CD4-positive, alpha-beta T cell treated with Interleukin-4 for 4 hours (primary cell): ENCODE results near the gene CAPN15.

ENCODE experiments used
- DNase-seq: peaks from one replicate; pipeline ENCODE4 v3.0.0-alpha.2; 2020

The CAPN15 gene

DNA sequence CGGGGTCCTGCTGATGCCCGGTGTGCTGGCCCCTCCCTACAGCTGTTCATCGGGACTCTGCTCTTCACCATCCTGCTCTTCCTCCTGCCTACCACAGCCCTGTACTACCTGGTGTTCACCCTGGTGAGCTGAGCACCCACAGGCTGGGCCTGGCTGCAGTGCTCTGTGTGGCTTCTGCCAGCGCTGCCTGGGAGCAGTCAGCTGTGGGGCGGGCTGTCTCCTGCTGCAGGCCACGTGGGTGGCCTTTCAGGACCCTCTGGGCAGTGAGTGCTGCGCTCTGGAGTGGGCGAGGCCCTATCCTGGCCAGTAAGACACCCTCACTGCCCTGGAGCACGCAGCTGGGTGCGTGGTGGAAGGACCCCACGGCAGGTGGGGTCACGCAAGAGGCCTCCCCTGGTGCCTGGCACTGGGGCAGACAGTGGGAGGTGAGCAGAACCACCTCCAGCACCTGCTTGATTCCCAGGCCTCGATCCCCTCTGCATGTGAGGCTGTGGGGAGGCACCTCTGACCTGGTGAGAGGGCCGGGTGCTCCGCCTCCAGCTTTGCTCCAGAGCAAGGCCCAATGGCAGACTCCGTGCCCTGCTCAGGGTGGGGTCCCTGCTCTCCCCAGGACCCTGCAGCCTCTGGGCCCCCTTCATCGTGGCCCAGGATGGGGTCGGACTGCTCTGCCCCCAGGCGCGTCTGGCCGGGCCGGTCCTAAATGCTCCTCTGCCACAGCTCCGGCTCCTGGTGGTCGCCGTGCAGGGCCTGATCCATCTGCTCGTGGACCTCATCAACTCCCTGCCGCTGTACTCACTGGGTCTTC lies 52.8 kb downstream of the CAPN15 start:
- no peak for DNase-seq

DNA sequence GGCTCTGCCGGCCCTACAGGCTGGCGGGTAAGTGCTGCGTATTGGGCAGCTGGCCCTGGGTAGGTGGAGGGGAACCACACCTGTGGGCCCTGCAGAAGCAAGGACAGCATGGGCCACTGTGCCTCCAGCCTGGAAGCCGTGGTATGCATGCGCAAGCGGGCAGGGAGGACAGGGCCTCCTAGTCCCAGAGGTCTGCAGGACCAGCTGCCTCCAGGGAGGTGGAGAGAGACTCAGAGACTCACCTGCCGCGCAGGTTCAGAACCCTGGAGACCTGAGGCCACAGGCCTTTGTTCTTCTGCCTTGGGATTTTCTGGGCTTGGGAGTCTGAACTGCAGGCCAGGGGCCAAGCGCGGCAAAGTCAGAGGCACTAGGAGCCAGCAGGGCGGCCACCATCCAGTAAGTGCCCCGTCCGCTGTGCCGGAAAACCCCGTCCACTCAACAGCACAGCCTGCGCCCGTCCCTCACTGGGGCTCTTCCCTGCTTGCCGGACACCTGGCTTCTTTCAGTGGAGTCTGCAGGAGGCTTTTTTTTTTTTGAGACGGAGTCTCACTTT lies 53.5 kb downstream of the CAPN15 start:
- DNase-seq = no peak

DNA sequence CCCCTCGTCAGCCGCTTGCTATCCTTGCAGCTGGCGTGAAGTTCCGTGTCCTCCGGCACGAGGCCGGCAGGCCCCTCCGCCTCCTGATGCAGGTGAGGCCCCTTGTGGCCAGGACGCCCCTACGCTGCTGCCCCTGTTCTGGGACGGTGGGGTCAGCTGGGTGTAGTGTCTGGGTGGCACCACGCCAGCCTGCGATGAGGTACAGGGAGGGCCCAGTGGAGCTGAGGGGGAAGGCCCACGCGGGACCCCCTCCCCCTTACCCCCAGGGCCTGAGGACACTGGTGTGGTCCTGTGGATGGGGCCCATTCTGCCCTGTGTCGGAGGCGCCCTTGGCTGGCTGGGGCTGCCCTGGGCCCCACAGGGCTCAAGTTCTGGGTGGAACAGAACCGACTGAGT lies 54.7 kb downstream of the CAPN15 start:
- DNase-seq = no peak

DNA sequence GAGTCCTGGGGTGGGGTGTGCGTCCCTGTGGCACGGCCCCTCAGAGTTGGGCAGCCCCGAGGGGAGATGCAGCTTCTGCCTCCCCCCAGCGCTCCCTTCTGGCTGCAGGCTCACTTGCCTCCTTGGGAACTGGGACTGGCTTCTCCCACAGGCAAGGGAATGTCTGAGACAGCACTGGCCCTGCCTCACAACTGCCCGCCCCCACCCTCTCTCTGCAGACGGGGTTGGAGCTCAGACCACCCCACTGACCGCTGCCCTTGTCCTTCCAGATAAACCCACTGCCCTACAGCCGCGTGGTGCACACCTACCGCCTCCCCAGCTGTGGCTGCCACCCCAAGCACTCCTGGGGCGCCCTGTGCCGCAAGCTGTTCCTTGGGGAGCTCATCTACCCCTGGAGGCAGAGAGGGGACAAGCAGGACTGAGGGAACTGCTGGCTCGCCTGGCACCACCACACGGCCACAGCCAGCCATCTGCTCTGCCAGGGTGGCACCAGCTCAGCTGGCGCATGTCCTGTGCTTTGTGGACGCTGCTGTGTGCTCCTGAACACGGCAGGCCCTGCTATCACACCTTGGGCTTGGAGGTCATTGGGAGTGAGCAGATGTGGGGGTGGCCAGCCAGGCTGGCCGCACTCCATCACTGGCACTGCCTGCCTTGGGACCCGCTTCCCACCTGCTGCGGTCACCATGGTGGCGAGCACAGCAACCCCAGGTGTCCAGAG lies 55.3 kb downstream of the CAPN15 start:
- DNase-seq = no peak

DNA sequence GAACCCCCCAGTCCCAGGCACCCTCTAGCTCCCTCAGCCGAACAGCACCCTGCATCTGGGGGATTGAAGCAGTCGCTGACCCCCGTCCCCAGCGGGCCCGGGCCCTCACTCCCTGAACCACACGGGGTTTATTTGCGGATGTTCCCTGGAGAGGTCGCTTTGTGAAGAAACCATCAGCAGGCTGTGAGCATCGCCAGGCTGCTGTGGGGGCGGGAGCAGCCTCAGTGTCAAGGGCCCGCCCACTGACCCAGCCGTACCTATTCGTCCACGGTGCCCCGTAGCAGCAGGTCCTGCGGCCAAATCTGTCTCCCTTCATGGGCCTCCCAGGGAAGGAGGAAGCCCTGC lies 55.9 kb downstream of the CAPN15 start:
- no peak for DNase-seq

DNA sequence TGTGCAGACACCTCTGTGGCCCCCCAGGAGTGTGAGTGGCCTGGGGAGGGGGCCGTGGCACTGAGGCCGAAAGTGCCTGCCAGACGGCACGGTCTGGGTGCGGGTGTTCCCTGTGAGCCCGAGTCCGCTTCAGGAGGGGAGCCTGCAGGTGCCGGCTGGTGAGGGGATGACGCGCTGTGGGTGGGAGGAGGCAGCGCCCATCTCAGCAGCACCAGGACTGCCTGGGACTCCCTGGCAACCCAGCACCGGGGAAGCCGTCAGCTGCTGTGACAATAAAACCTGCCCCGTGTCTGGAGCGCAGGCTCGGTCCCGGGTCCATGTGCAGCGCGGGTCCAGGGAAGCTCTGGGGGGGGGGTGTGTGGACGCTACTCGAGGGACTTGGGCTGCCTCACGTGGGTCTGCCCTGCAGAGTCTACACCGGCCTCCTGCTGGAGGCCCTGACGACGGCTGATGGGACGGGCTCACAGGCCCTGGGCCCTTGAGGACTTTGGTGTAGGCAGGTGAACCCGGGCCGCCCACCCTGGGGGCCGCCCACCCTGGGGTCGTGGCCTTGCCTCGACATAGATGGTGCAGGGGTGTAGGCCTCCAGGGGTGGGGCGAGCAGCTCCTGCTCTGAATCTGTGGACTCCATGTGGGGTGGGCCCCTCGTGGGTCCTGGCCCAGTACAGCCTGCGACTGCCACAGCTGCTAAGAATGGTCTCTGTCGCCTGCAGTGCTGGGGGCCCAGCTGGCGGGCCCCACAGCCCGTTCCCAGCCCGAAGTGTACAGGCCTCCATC lies 56.5 kb downstream of the CAPN15 start:
- no peak for DNase-seq

DNA sequence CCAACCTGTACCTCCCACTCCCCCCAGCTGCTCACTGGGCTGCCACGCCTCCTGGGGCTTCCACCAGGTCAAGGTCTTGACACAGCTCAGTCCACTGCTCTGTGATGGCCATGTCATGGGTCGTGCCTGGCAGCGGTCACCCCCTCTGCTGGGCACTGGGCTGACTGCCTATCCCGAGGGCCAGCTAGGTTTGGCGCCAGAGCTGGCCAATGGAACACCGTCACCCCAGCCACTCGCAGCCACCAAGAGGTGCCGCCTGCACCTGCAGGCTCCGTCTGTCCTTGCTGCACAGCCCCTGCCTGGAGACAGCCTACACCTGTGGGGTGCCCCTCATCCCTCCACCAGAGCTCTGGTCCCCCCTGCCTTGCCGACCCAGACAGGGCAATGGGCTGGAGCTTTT lies 57.8 kb downstream of the CAPN15 start:
- DNase-seq = no peak

DNA sequence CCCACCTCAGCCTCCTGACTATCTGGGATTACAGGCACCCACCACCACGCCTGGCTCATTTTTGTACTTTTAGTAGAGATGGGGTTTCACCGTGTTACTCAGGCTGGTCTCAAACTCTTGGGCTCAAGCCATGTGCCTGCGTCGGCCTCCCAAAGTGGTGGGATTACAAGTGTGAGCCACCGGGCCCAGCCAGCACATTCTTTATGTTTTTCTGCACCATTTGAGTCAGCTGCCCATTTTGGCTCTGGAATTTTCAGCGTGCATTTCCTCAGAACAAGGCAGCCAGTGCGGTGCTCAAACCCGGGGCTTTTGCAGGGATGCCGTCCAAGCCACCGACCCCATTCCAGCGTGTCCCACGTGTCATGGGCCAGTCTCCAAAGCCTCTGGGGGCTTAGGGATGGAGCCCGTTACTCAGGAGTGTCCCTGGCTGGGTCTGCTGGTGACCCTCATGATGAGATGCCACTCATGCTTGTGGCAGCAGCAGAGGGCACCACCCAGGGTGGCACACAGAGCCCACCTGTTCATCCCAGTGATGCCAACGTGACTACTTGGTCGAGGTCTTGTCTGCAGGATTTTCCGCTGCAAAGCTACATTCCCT lies 58.6 kb downstream of the CAPN15 start:
- DNase-seq = no peak

DNA sequence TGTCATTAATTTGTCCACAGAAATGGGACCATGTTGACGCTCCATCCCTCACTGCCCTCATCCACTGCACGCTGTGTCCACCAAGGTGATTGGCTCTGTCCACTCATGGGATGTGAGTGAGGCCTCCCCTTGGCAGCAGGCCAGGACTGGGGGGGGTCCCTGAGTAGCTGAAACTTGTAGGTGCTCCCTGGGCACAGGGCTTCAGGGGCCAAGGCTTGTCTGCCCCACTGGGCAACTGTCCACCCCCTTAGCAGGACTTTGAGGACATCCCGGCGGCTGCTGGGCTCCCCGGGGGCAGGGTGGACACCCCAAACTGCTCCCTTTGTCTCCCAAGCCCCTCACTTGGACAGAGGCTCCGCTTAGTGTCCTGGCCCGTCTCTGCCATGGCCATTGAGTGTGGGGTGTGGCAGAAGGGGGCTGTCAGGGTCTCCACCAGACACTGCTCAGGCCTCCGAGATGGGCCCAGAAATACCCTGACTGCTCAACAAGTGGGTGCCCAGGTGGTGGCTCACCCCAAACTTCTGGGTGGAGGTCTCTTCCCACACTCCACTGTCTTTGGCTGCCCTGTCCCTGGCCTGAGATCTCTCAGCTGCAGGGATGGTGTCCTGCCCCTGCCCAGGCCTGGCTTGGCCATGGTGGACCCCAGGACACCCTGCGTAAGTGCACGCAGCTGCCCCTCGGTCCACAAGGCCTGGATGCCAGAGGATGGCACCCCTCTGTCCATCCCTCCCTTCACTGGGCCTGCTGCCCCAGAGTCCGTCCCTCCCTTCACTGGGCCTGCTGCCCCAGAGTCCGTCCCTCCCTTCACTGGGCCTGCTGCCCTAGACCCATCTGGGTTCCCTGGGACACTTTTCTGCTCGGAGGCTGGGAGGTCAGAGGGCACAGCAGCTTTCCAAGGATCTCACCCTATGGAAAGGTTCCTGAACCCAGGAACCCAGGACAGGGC lies 59.4 kb downstream of the CAPN15 start:
- DNase-seq = no peak

DNA sequence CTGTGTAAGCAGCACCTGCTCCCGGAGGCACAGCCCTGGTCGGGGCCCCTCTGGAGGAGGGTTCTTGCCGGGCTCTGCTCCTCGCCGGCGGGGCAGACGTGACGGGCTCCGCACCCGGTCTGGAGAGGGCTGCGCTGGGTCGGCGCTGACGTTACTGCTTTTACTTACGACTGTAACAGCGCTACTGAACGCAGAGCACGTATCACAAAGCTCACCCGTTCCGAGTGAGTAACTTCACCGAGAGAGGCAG lies 61.1 kb downstream of the CAPN15 start:
- no peak for DNase-seq

DNA sequence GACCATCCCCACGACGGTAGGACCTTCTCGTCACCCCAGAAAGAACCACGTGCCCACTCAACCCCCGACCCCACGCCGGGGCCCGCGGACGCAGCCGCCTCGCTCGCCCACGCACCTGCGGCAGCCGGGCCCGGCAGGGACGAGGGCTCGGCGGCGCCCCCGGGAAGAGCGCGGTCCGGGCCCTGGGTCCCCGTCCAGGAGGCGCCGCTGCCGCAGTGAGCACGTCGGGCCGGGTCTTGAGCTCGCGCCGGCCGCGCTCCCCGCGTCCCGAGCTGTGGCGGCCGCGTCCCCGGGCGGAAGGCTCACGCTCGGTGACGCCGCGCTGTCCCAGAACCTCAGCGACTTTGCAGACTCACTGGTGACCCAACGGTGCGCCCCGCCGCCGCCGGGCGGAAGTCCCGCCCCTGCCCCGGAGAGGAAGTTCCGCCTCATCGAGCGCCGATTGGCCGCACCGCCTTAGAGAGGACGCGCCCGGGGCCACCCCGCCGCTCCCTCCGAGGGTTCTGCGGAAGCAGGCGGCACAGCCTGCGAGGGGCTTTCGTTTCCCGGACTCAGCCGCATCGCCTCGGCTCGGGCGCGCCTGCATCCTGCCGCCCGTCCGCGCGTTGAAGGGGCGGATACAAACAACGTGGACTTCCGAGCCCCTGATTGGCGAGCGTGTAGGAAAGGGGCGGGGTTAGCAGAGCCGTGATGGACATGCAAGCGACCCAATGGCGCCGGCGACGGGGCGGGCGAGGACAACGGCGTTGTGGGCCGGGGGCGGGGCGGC lies 61.6 kb downstream of the CAPN15 start:
- peak; percentile 97 for DNase-seq

DNA sequence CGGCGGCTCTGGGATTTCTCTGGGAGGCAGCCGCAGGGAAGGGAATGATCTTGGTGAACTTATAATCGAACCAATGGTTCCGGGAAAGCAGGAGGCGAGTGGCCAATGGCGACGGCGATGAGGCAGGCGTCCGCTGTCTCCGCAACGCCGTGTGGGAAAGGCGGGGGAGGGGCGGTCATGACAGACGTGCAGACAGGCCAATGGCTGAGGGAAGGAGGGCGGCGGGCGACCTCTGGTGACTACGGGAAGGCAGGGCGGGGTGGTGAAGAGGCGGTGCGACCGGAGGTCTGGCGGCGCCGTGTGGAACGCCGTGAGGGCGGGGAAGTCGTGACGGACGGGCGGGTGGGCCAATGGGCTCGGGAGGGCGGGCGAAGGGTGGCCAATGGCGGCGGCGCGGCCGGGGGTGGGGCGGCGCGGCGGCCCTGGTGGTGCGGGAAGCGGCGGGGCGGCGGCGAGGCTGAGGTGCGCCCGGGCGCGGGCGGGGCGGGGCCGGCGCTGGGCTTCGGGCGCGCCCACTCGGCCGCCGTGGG lies 62.2 kb downstream of the CAPN15 start, which contains the start of gene RAB40C:
Gene RAB40C, plus strand, starts transcription at position 409 of the 530 bp plus-strand sequence. CDS start 226 bp downstream, outside the sequence.
- peak; percentile 99 for DNase-seq

DNA sequence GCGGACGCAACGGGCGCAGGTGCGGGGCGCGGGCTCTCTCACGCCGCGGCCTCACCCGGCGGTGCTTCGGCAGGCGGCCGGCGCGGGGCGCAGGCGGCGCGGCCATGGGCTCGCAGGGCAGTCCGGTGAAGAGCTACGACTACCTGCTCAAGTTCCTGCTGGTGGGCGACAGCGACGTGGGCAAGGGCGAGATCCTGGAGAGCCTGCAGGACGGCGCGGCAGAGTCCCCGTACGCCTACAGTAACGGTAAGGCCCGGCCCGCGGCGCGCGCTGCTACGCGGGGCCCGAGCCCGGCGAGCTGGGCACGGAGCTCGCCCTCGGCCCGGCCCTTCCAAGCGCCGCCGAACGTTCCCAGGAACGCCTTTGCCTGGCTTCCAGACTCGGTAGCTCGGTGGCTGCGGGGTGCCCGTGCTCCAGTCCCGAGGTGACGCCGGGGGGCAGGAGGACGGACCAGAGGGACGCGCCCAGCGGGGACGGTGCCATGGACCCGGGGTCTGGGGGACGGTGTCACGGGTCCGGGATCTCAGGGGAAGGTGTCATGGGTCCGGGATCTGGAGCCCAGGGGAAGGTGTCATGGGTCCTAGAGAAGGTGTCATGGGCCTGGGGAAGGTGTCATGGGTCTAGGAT lies 62.8 kb downstream of the CAPN15 start:
- DNase-seq = no peak

DNA sequence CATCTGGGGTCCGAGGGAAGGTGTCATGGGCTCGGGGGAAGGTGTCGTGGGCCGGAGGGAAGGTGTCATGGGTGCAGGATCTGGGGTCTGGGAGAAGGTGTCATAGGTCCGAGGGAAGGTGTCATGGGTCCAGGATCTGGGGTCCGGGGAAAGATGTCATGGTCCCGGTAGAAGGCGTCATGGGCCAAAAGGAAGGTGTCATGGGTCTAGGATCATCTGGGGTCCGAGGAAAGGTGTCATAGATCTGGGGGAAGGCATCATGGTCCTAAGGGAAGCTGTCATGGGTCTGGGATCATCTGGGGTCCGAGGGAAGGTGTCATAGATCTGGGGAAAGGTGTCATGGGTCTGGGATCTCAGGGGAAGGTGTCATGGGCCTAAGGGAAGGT lies 63.3 kb downstream of the CAPN15 start:
- no peak for DNase-seq

DNA sequence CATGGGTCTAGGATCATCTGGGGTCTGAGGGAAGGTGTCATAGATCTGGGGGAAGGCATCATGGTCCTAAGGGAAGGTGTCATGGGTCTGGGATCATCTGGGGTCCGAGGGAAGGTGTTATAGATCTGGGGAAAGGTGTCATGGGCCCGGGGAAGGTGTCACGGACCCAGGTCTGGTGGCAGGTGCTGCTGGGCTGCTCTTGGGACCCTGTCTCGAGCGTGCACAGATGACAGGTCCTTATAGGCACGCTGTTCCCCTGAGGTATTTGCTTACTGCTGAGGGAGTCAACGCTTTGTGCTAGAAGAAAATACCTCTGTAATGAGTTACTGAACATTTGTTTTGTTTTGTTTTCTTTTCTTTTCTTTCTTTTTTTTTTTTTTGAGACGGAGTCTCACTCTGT lies 63.7 kb downstream of the CAPN15 start:
- DNase-seq = no peak

DNA sequence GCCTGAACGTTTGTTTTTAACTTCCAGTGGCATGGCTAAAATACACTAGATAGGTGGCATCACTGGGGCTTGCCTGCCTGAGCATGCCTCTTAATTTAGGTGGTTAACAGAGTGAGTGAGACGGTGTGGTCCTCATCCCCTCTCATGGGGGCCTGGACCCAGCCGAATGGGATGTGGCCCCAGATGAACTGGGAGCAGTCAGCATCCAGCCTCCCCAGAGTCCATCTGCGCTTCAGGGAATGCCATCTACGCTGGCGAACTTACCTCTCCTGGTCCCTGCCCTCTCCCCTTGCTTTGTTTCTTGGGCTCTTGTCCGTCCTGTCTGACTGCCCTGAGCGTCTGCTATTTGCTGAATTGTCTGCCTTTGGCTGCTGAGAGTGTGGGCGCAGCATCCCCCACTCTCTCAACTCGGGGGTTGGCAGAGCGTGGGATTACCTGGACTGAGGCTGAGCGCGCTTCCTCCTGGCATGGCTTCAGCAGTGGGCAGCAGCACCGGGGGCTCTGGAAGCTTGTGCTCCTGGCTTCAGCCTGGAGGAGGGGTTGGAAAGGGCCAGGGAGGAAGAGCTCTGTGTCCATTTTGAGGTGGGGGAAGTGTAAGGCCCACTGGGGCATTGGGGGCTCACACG lies 64.5 kb downstream of the CAPN15 start:
- DNase-seq = no peak

DNA sequence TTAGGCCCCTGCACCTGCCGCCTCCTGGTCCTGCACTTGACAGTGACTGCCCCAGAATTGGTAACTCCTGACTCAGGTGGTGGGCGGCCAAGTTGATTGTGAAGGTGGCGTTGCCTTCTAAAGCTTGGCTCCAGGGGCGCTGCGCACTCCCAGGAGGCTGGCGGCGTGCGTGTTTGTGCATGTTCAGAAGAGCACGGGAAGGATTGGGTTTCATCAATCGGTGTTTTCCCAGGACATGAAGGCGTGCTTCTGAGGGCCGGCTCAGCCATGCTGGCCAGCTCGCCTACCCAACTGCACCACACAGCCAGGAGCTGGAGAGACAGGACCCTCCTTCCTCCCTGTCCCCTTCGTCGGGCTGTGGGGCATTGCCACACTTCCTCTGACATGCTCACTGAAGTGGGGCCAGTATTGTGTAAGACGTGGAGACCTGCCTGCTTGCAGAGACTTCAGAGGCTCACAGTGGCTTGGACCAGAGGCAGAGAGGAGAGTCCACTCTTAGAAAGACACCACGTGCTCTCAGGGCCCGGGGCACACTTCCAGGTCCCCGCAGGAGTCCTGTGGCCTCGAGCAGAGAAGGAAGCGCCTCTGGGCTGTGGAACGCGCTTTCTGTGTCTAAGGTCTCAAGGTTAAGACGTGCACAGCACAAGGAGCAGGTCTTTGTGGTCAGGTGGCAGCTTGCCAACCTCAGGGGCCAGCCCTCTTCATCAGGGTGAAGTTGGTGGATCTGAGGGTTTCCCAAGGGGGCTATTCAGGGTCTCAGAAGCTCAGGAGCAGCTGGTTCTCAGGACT lies 65.2 kb downstream of the CAPN15 start:
- no peak for DNase-seq

DNA sequence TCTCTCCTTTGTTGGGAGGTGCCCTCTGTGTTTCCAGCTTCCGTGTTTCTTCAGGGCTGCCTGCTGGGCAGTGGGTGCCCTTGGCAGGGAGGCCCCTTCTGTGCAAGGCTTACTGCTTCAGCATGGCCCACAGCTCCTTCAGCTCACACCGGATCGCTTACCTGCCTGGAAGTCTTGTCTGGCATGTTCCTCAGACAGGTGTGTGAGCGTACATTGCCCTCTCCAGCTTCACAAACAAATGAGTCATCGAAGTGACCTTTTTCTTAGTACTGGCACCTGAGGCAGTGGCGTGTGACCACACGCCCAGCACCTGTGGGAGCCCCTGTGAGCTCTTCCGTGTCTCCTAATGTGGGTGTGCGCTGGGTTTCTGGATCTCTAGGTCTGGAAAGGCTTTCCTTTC lies 65.9 kb downstream of the CAPN15 start:
- no peak for DNase-seq

DNA sequence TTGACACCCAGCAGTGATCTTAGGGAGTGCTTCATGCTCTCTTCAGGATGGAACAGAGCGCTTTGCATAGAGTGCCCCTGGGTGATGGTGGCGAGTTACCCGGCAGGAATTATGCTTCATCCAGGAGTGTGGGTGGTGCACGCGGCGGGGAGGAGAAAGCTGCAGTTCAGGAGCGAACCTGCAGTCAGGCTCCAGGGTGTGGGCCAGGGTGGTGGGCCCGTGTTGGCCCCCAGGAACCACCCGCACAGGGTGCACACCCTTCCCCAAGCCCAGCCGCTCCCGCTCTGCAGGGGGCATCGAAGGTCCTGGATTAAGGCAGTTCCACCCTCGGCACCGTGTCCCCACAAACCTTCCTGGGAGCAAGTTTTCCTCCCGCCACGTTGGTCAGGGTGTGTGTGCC lies 66.3 kb downstream of the CAPN15 start:
- no peak for DNase-seq
